GM12874 (cell line): ENCODE data around the gene UPB1.

Experiments
- TF ChIP-seq, protein P1 (sequence below): IDR thresholded peaks from 2 replicates; pipeline ENCODE4 v1.5.1; 2011; ENCODE audit warnings: low read depth, mild to moderate bottlenecking, control low read depth, low read length, moderate library complexity; ENCODE audit not compliant: insufficient read depth

UPB1 gene

GRCh38 chr22:24494528-24495364 is at the start of gene UPB1:
Gene UPB1 (plus strand): TSS chr22:24495332. CDS start chr22:24495404, 72 bp downstream.
- TF ChIP-seq, protein P1, sequence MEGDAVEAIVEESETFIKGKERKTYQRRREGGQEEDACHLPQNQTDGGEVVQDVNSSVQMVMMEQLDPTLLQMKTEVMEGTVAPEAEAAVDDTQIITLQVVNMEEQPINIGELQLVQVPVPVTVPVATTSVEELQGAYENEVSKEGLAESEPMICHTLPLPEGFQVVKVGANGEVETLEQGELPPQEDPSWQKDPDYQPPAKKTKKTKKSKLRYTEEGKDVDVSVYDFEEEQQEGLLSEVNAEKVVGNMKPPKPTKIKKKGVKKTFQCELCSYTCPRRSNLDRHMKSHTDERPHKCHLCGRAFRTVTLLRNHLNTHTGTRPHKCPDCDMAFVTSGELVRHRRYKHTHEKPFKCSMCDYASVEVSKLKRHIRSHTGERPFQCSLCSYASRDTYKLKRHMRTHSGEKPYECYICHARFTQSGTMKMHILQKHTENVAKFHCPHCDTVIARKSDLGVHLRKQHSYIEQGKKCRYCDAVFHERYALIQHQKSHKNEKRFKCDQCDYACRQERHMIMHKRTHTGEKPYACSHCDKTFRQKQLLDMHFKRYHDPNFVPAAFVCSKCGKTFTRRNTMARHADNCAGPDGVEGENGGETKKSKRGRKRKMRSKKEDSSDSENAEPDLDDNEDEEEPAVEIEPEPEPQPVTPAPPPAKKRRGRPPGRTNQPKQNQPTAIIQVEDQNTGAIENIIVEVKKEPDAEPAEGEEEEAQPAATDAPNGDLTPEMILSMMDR = no peak

DNA sequence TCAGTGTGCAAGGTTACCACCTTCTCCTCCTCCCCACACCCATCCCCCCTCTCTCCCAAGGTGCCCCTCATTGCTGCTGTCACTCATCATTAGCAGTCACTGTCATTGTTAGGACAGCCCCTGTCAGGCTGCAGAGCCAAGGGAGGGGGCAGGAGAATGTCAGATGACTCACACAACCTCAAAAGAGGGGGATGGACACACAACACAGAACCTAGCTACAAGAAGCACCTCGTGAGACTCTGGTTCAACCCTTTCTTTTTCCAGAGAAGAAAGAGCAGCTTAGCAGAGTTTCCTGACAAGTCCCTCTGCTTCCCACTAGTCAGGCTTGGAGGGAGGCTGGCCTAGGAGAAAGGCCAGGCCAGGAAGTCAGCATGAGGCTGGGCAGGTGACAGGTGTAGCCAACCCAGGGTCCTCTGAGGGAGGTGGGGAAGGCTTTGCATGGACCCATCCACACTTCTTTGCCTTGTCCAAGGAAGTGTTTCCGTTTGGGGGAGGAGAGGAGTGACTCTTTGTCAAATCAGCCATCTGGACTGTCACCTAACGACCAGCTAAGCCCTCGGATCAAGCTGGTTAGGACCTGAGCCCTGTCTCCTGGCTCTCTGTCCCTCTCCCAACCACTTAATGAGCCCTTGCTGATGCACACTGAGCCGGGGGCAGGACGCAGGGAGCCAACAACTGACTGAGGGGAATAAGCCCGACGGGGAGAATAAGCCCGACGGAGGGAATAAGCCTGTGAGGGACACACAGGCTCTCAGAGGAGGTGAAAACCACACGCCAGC is 49.5 kb upstream of the UPB1 start:
- TF ChIP-seq, protein P1 = no peak

GRCh38 chr22:24446260-24446611 is 48.9 kb upstream of the UPB1 start:
- TF ChIP-seq, protein P1 = no peak

DNA sequence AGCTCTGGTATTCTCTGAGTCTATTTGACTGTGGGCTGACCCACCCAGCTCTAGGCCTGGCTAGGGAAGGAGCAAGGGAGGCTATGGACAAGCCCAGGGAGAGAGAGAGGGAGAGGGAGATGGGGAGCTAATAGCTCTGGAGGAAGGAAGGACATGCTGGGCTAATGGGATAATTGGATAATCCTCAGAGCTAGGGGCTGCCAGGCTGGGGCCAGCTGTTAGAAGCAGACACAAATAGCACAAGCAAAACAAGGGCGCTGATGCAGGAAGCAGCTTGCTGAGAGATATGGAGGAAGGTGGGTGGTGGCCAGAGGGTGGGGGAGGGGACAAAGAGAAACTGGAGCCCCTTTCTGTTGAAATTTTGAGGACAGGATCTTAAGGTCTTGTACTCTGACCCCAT is 44.5 kb upstream of the UPB1 start:
- TF ChIP-seq, protein P1 = no peak

GRCh38 chr22:24451162-24451561 is 44.0 kb upstream of the UPB1 start:
- TF ChIP-seq, protein P1 = no peak

- TF ChIP-seq, protein P1 = no peak
These were observed 41.3 kb upstream of the UPB1 start for GRCh38 chr22:24453853-24454252.

DNA sequence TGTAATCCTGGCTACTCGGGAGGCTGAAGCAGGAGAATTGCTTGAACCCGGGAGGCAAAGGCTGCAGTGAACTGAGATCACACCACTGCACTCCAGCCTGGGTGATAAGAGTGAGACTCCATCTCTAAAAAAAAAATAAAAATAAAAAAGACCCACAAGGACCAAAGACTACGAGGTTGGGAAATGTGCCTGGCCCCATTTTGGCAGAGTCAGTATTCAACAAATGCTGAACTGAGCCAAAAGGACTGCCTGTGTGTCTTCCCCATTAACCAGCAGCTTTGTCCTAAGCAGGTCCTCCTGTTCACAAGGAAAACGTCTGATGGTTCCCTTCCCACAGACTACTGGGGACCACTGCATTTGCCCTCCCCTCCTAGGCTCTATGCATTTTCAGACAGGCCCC is 40.1 kb upstream of the UPB1 start:
- TF ChIP-seq, protein P1 = no peak
